NCI-H2171 treated with DMSO at 0.1 percent for 48 hours (cell line): ENCODE results near the gene DGKB.

Experiments used
- DNase-seq: peaks from one replicate; lab custom pipeline; 2025; lab: John Stamatoyannopoulos, UW

Gene DGKB

GRCh38 chr7:14760730-14761478 lies 141.6 kb downstream of the DGKB start:
- no peak for DNase-seq

- DNase-seq, result no peak
Measured at GRCh38 chr7:14759785-14760184, 142.8 kb downstream of the DGKB start.

- DNase-seq, result peak; percentile 46
Measured at GRCh38 chr7:14754631-14755030, 147.9 kb downstream of the DGKB start.

- DNase-seq, result no peak
Measured at GRCh38 chr7:14752301-14752700, 150.2 kb downstream of the DGKB start.

- DNase-seq, result no peak
Measured at GRCh38 chr7:14751461-14751860, 151.1 kb downstream of the DGKB start.

- peak; percentile 33 for DNase-seq
Measured at GRCh38 chr7:14748461-14748860, 154.1 kb downstream of the DGKB start.

GRCh38 chr7:14747701-14748100 lies 154.8 kb downstream of the DGKB start:
- peak; percentile 82 for DNase-seq

- DNase-seq, result no peak
Measured at GRCh38 chr7:14745076-14745475, 157.5 kb downstream of the DGKB start.

GRCh38 chr7:14740606-14741005 lies 161.9 kb downstream of the DGKB start:
- no peak for DNase-seq

- no peak for DNase-seq
Measured at GRCh38 chr7:14739841-14740185, 162.7 kb downstream of the DGKB start.

- peak; percentile 32 for DNase-seq
Measured at GRCh38 chr7:14739168-14739840, 163.2 kb downstream of the DGKB start.

GRCh38 chr7:14738086-14738485 lies 164.5 kb downstream of the DGKB start:
- DNase-seq, result no peak

- no peak for DNase-seq
Measured at GRCh38 chr7:14734839-14735321, 167.7 kb downstream of the DGKB start.

- no peak for DNase-seq
Measured at GRCh38 chr7:14720785-14721184, 181.8 kb downstream of the DGKB start.

GRCh38 chr7:14717816-14718215 lies 184.7 kb downstream of the DGKB start:
- peak; percentile 59 for DNase-seq

- no peak for DNase-seq
Measured at GRCh38 chr7:14717169-14717568, 185.4 kb downstream of the DGKB start.

- DNase-seq, result no peak
Measured at GRCh38 chr7:14714161-14714728, 188.3 kb downstream of the DGKB start.

- peak; percentile 27 for DNase-seq
Measured at GRCh38 chr7:14698239-14698638, 204.3 kb downstream of the DGKB start.

GRCh38 chr7:14697684-14698083 lies 204.9 kb downstream of the DGKB start:
- no peak for DNase-seq

GRCh38 chr7:14691597-14692203 lies 210.9 kb downstream of the DGKB start:
- DNase-seq, result peak; percentile 58

GRCh38 chr7:14691034-14691433 lies 211.5 kb downstream of the DGKB start:
- peak; percentile 28 for DNase-seq

GRCh38 chr7:14690486-14690885 lies 212.1 kb downstream of the DGKB start:
- DNase-seq, result no peak

- DNase-seq, result no peak
Measured at GRCh38 chr7:14690075-14690474, 212.5 kb downstream of the DGKB start.
